WTC11 (cell line): Measurements from ENCODE around the gene TBC1D22A. TPM values are rescaled to one million over a fixed set of nuclear protein-coding genes. Genes with fewer than 3 reads are reported as not detected.
A peak's percentile ranks its signal among the peaks of the same experiment; 100 is the strongest.

Experiments
- CREB1 ChIP-seq: sonication (generic); formaldehyde crosslinking; IDR thresholded peaks from 2 replicates; pipeline ENCODE4 v1.8.0; 2023; ENCODE audit warnings: mild to moderate bottlenecking, missing genetic modification reagents
- ESRRA ChIP-seq: sonication (generic); formaldehyde crosslinking; IDR thresholded peaks from 2 replicates; pipeline ENCODE4 v1.8.1; 2022; ENCODE audit warnings: mild to moderate bottlenecking, missing genetic modification reagents, borderline replicate concordance
- GABPB1 ChIP-seq: sonication (generic); formaldehyde crosslinking; IDR thresholded peaks from 2 replicates; pipeline ENCODE4 v1.8.1; 2023; ENCODE audit warnings: mild to moderate bottlenecking, missing genetic modification reagents
- GTF2I ChIP-seq: fragments of 250-450 bp; sonication (Bioruptor Pico); conservative IDR thresholded peaks from 2 replicates; pipeline ENCODE4 v1.4.0; 2021; ENCODE audit warnings: mild to moderate bottlenecking
- MYBL2 ChIP-seq: sonication (generic); formaldehyde crosslinking; IDR thresholded peaks from 2 replicates; pipeline ENCODE4 v1.8.1; 2023; ENCODE audit warnings: mild to moderate bottlenecking, moderate library complexity, missing genetic modification reagents
- NR3C1 ChIP-seq: sonication (generic); formaldehyde crosslinking; conservative IDR thresholded peaks from 2 replicates; pipeline ENCODE4 v1.8.1; 2023; ENCODE audit warnings: low read depth, mild to moderate bottlenecking, missing genetic modification reagents
- SMAD3 ChIP-seq: sonication (generic); formaldehyde crosslinking; IDR thresholded peaks from 2 replicates; pipeline ENCODE4 v1.8.0; 2022; ENCODE audit warnings: missing genetic modification reagents, mild to moderate bottlenecking, borderline replicate concordance
- SOX15 ChIP-seq: fragments of 250-450 bp; sonication (Bioruptor Pico); IDR thresholded peaks from 2 replicates; pipeline ENCODE4 v1.9.0; 2021; ENCODE audit warnings: mild to moderate bottlenecking
- TCF7 ChIP-seq: sonication (generic); formaldehyde crosslinking; IDR thresholded peaks from 2 replicates; pipeline ENCODE4 v1.8.0; 2022; ENCODE audit warnings: mild to moderate bottlenecking, low read depth, missing genetic modification reagents, moderate library complexity
- TEAD1 ChIP-seq: sonication (generic); formaldehyde crosslinking; IDR thresholded peaks from 2 replicates; pipeline ENCODE4 v1.8.0; 2022; ENCODE audit warnings: mild to moderate bottlenecking, missing genetic modification reagents
- ZBTB21 ChIP-seq: sonication (generic); formaldehyde crosslinking; IDR thresholded peaks from 2 replicates; pipeline ENCODE4 v1.8.1; 2023; ENCODE audit warnings: mild to moderate bottlenecking, missing genetic modification reagents, borderline replicate concordance
- ZNF317 ChIP-seq: sonication (generic); formaldehyde crosslinking; IDR thresholded peaks from 2 replicates; pipeline ENCODE4 v1.8.1; 2023; ENCODE audit warnings: low read depth, mild to moderate bottlenecking, moderate library complexity, missing genetic modification reagents, borderline replicate concordance
- ZNF396 ChIP-seq: fragments of 250-450 bp; sonication (Bioruptor Pico); IDR thresholded peaks from 2 replicates; pipeline ENCODE4 v1.8.0; 2021; ENCODE audit warnings: mild to moderate bottlenecking, moderate library complexity, borderline replicate concordance
- total RNA-seq: library from RNA; stranded (reverse); gene quantifications from 3 replicates; pipeline ENCODE4 v1.2.3, GENCODE V29; 2021
- TF ChIP-seq, protein P1 (sequence below): sonication (generic); formaldehyde crosslinking; IDR thresholded peaks from 2 replicates; pipeline ENCODE4 v1.8.0; 2023; ENCODE audit warnings: missing genetic modification reagents, mild to moderate bottlenecking, borderline replicate concordance
- TF ChIP-seq, protein P2 (sequence below): sonication (generic); formaldehyde crosslinking; IDR thresholded peaks from 2 replicates; pipeline ENCODE4 v1.8.0; 2023; ENCODE audit warnings: mild to moderate bottlenecking, missing genetic modification reagents
- TF ChIP-seq, protein P3 (sequence below): sonication (generic); formaldehyde crosslinking; IDR thresholded peaks from 2 replicates; pipeline ENCODE4 v1.8.1; 2023; ENCODE audit warnings: mild to moderate bottlenecking, missing genetic modification reagents, borderline replicate concordance
- TF ChIP-seq, protein P4 (sequence below): sonication (generic); formaldehyde crosslinking; IDR thresholded peaks from 2 replicates; pipeline ENCODE4 v1.8.1; 2022; ENCODE audit warnings: mild to moderate bottlenecking, moderate library complexity, missing genetic modification reagents
- TF ChIP-seq, protein P5 (sequence below): fragments of 250-450 bp; sonication (Bioruptor Pico); IDR thresholded peaks from 2 replicates; pipeline ENCODE4 v1.9.0; 2021; ENCODE audit warnings: mild to moderate bottlenecking
- TF ChIP-seq, protein P6 (sequence below): fragments of 250-450 bp; sonication (Bioruptor Pico); conservative IDR thresholded peaks from 2 replicates; pipeline ENCODE4 v1.9.0; 2021; ENCODE audit warnings: mild to moderate bottlenecking
- TF ChIP-seq, protein P7 (sequence below): sonication (generic); formaldehyde crosslinking; conservative IDR thresholded peaks from 2 replicates; pipeline ENCODE4 v1.8.1; 2022; ENCODE audit warnings: mild to moderate bottlenecking, missing genetic modification reagents

Gene TBC1D22A
- total RNA-seq, 1 experiment from 2014 or later: 18.1 TPM

DNA sequence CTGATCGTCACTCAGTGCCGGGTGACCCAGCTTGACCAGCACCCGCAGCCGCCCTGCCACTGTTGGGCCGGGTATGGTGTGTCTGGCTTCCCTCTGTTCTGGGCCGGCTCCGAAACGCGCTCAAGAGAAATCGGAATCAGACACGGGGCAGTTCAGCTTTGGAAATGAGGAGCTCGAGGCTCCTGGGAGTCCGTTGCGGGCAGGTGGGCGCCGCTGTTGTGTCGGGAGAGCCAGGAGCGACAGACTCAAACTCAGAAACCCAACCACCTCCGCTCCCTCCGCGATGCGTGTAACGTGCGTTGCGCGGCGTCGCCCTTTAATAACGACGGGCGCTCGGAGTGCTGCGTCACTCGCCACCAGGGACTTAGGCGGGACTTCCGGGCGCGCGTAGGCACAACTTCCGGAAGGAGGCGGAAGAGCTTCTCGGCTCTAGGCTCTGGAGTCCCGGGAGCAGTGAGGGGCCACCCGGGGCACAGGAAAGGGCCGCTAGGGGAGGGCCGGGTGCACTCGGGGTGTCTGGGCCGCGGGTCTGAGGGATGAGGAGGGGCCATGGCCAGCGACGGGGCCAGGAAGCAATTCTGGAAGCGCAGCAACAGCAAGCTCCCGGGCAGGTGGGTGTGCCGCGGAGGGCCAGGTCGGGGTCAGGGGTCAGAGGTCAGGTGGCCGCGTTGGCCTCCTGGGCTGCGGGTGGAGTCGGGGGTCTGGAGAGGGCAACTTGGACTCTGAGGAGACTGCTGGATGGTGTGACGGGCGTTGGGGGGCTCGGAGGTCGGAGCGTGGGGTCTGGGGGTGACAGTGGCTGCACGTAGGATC is at the start of gene TBC1D22A (continued):
- peak; percentile 60 for TF ChIP-seq CREB1 (CRISPR knock-in tag)
- TF ChIP-seq ZBTB21 (CRISPR knock-in tag): peak; percentile 90
- TF ChIP-seq TCF7: no peak
- no peak for TF ChIP-seq ZNF396
- TF ChIP-seq, protein P1, sequence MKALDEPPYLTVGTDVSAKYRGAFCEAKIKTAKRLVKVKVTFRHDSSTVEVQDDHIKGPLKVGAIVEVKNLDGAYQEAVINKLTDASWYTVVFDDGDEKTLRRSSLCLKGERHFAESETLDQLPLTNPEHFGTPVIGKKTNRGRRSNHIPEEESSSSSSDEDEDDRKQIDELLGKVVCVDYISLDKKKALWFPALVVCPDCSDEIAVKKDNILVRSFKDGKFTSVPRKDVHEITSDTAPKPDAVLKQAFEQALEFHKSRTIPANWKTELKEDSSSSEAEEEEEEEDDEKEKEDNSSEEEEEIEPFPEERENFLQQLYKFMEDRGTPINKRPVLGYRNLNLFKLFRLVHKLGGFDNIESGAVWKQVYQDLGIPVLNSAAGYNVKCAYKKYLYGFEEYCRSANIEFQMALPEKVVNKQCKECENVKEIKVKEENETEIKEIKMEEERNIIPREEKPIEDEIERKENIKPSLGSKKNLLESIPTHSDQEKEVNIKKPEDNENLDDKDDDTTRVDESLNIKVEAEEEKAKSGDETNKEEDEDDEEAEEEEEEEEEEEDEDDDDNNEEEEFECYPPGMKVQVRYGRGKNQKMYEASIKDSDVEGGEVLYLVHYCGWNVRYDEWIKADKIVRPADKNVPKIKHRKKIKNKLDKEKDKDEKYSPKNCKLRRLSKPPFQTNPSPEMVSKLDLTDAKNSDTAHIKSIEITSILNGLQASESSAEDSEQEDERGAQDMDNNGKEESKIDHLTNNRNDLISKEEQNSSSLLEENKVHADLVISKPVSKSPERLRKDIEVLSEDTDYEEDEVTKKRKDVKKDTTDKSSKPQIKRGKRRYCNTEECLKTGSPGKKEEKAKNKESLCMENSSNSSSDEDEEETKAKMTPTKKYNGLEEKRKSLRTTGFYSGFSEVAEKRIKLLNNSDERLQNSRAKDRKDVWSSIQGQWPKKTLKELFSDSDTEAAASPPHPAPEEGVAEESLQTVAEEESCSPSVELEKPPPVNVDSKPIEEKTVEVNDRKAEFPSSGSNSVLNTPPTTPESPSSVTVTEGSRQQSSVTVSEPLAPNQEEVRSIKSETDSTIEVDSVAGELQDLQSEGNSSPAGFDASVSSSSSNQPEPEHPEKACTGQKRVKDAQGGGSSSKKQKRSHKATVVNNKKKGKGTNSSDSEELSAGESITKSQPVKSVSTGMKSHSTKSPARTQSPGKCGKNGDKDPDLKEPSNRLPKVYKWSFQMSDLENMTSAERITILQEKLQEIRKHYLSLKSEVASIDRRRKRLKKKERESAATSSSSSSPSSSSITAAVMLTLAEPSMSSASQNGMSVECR (CRISPR knock-in tag): peak; percentile 73
- TF ChIP-seq, protein P2, sequence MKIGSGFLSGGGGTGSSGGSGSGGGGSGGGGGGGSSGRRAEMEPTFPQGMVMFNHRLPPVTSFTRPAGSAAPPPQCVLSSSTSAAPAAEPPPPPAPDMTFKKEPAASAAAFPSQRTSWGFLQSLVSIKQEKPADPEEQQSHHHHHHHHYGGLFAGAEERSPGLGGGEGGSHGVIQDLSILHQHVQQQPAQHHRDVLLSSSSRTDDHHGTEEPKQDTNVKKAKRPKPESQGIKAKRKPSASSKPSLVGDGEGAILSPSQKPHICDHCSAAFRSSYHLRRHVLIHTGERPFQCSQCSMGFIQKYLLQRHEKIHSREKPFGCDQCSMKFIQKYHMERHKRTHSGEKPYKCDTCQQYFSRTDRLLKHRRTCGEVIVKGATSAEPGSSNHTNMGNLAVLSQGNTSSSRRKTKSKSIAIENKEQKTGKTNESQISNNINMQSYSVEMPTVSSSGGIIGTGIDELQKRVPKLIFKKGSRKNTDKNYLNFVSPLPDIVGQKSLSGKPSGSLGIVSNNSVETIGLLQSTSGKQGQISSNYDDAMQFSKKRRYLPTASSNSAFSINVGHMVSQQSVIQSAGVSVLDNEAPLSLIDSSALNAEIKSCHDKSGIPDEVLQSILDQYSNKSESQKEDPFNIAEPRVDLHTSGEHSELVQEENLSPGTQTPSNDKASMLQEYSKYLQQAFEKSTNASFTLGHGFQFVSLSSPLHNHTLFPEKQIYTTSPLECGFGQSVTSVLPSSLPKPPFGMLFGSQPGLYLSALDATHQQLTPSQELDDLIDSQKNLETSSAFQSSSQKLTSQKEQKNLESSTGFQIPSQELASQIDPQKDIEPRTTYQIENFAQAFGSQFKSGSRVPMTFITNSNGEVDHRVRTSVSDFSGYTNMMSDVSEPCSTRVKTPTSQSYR (CRISPR knock-in tag): 0 out of 2 replicates have a peak, but pooled peaks have one; percentile 15
- TF ChIP-seq SMAD3 (CRISPR knock-in tag): no peak
- TF ChIP-seq MYBL2: no peak
- no peak for TF ChIP-seq NR3C1
- TF ChIP-seq SOX15 (CRISPR knock-in tag): no peak
- TF ChIP-seq, protein P3, sequence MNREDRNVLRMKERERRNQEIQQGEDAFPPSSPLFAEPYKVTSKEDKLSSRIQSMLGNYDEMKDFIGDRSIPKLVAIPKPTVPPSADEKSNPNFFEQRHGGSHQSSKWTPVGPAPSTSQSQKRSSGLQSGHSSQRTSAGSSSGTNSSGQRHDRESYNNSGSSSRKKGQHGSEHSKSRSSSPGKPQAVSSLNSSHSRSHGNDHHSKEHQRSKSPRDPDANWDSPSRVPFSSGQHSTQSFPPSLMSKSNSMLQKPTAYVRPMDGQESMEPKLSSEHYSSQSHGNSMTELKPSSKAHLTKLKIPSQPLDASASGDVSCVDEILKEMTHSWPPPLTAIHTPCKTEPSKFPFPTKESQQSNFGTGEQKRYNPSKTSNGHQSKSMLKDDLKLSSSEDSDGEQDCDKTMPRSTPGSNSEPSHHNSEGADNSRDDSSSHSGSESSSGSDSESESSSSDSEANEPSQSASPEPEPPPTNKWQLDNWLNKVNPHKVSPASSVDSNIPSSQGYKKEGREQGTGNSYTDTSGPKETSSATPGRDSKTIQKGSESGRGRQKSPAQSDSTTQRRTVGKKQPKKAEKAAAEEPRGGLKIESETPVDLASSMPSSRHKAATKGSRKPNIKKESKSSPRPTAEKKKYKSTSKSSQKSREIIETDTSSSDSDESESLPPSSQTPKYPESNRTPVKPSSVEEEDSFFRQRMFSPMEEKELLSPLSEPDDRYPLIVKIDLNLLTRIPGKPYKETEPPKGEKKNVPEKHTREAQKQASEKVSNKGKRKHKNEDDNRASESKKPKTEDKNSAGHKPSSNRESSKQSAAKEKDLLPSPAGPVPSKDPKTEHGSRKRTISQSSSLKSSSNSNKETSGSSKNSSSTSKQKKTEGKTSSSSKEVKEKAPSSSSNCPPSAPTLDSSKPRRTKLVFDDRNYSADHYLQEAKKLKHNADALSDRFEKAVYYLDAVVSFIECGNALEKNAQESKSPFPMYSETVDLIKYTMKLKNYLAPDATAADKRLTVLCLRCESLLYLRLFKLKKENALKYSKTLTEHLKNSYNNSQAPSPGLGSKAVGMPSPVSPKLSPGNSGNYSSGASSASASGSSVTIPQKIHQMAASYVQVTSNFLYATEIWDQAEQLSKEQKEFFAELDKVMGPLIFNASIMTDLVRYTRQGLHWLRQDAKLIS (CRISPR knock-in tag): no peak
- TF ChIP-seq TEAD1 (CRISPR knock-in tag): peak; percentile 69
- TF ChIP-seq, protein P4, sequence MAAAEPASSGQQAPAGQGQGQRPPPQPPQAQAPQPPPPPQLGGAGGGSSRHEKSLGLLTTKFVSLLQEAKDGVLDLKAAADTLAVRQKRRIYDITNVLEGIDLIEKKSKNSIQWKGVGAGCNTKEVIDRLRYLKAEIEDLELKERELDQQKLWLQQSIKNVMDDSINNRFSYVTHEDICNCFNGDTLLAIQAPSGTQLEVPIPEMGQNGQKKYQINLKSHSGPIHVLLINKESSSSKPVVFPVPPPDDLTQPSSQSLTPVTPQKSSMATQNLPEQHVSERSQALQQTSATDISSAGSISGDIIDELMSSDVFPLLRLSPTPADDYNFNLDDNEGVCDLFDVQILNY (CRISPR knock-in tag): peak; percentile 87
- TF ChIP-seq, protein P5, sequence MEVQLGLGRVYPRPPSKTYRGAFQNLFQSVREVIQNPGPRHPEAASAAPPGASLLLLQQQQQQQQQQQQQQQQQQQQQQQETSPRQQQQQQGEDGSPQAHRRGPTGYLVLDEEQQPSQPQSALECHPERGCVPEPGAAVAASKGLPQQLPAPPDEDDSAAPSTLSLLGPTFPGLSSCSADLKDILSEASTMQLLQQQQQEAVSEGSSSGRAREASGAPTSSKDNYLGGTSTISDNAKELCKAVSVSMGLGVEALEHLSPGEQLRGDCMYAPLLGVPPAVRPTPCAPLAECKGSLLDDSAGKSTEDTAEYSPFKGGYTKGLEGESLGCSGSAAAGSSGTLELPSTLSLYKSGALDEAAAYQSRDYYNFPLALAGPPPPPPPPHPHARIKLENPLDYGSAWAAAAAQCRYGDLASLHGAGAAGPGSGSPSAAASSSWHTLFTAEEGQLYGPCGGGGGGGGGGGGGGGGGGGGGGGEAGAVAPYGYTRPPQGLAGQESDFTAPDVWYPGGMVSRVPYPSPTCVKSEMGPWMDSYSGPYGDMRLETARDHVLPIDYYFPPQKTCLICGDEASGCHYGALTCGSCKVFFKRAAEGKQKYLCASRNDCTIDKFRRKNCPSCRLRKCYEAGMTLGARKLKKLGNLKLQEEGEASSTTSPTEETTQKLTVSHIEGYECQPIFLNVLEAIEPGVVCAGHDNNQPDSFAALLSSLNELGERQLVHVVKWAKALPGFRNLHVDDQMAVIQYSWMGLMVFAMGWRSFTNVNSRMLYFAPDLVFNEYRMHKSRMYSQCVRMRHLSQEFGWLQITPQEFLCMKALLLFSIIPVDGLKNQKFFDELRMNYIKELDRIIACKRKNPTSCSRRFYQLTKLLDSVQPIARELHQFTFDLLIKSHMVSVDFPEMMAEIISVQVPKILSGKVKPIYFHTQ (CRISPR knock-in tag): no peak
- TF ChIP-seq ZNF317 (CRISPR knock-in tag): 0 out of 2 replicates have a peak, but pooled peaks have one; percentile 7
- TF ChIP-seq, protein P6, sequence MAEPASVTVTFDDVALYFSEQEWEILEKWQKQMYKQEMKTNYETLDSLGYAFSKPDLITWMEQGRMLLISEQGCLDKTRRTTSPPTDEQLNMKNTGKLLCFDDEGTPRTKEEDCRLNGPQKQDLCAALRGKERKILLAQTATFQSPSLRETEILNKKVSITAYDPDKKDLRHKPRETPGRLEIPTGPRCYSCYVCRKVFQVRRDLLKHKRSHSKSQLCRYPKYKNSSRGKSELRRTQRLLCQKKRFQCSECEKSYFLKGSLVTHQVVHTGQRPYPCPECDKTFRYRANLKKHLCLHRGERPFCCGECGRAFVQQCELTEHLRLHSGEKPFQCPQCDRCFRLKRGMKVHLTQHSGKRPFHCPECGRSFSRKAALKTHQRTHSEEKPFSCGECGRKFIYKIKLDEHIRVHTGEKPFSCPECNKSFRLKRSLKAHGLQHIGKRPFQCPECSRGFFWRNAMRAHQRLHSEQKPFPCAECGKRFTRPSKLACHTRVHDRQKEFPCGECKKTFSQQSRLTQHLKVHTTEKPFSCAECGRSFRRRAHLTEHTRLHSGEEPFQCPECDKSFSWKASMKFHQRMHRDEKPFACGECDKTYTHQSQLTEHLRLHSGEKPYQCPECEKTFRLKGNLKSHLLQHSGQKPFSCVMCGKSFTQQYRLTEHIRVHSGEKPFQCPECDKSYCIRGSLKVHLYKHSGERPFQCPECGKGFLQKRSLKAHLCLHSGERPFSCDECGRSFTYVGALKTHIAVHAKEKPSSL (CRISPR knock-in tag): no peak
- TF ChIP-seq, protein P7, sequence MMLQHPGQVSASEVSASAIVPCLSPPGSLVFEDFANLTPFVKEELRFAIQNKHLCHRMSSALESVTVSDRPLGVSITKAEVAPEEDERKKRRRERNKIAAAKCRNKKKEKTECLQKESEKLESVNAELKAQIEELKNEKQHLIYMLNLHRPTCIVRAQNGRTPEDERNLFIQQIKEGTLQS (CRISPR knock-in tag): no peak
- no peak for TF ChIP-seq ESRRA
- TF ChIP-seq GABPB1 (CRISPR knock-in tag): peak; percentile 78
- TF ChIP-seq GTF2I (CRISPR knock-in tag): no peak
